Fibroblast of skin of left quadriceps (primary cell): ENCODE results near the gene CREBL2.
"Not testable (repeated sequence)": the region's sequence is repeated elsewhere in the genome, so short reads cannot be mapped to it uniquely, and the experiment has no call there.

Experiments used
- DNase-seq, 2 experiments: peaks; one replicate each; pipeline ENCODE4 v3.0.0-alpha.2; 2013; ENCODE audit warnings: low read depth in 2 of 2

The CREBL2 gene

GRCh38 chr12:12611512-12612306, at the start of gene CREBL2:
Gene CREBL2, plus strand, starts transcription at chr12:12611876. Its CDS starts 297 bp downstream, at chr12:12612173.
- DNase-seq, result peak; percentile 91

- DNase-seq, result no peak
These were observed 49.6 kb upstream of the CREBL2 start for GRCh38 chr12:12562016-12562483.

GRCh38 chr12:12562585-12563261, 49.0 kb upstream of the CREBL2 start, which contains the start of gene DUSP16:
Gene DUSP16, minus strand, starts transcription at chr12:12562863. Its CDS starts 41,765 bp downstream, at chr12:12521098.
- DNase-seq, result peak; percentile 83 to 86

- no peak for DNase-seq
These were observed 48.3 kb upstream of the CREBL2 start for GRCh38 chr12:12563290-12563928.

GRCh38 chr12:12564911-12565310, 46.8 kb upstream of the CREBL2 start:
- DNase-seq, result no peak

- DNase-seq, result not testable (repeated sequence)
These were observed 45.7 kb upstream of the CREBL2 start for GRCh38 chr12:12565971-12566370.

- no peak for DNase-seq
These were observed 39.0 kb upstream of the CREBL2 start for GRCh38 chr12:12572659-12573058.

- DNase-seq, result no peak
These were observed 33.9 kb upstream of the CREBL2 start for GRCh38 chr12:12577786-12578185.

GRCh38 chr12:12580716-12581115, 31.0 kb upstream of the CREBL2 start:
- not testable (repeated sequence) for DNase-seq

- no peak for DNase-seq
These were observed 29.3 kb upstream of the CREBL2 start for GRCh38 chr12:12582193-12582881.

GRCh38 chr12:12582895-12583303, 28.8 kb upstream of the CREBL2 start:
- DNase-seq, result no peak

- no peak for DNase-seq
These were observed 28.0 kb upstream of the CREBL2 start for GRCh38 chr12:12583510-12584178.

- DNase-seq, result no peak
These were observed 26.4 kb upstream of the CREBL2 start for GRCh38 chr12:12585115-12585863.

- no peak for DNase-seq
These were observed 24.6 kb upstream of the CREBL2 start for GRCh38 chr12:12586879-12587675.

- no peak for DNase-seq
These were observed 23.8 kb upstream of the CREBL2 start for GRCh38 chr12:12587878-12588277.

- DNase-seq, result not testable (repeated sequence)
These were observed 23.2 kb upstream of the CREBL2 start for GRCh38 chr12:12588436-12588835.

GRCh38 chr12:12590961-12591360, 20.7 kb upstream of the CREBL2 start:
- DNase-seq, result no peak

GRCh38 chr12:12592930-12593329, 18.7 kb upstream of the CREBL2 start:
- DNase-seq, result peak; percentile 9 to 10

- DNase-seq, result not testable (repeated sequence)
These were observed 15.7 kb upstream of the CREBL2 start for GRCh38 chr12:12595929-12596328.

GRCh38 chr12:12596598-12596997, 15.1 kb upstream of the CREBL2 start:
- not testable (repeated sequence) for DNase-seq
